Colonic mucosa (tissue), 4 donors: ENCODE results near the gene CAMK1D. TPM values are rescaled to one million over a fixed set of nuclear protein-coding genes. Genes with fewer than 3 reads are reported as not detected.
A peak's percentile ranks its signal among the peaks of the same experiment; 100 is the strongest.

Experiments used
- DNase-seq: peaks from one replicate; pipeline ENCODE4 v3.0.0-alpha.2; 2020
- H3K27ac ChIP-seq: fragments of 200-600 bp; one replicate; pipeline ENCODE4 v1.8.0; 2021
- H3K27me3 ChIP-seq: fragments of 200-600 bp; one replicate; pipeline ENCODE4 v1.8.0; 2021
- H3K36me3 ChIP-seq: fragments of 200-600 bp; one replicate; pipeline ENCODE4 v1.8.0; 2021
- H3K4me1 ChIP-seq: fragments of 200-600 bp; one replicate; pipeline ENCODE4 v1.8.0; 2021; ENCODE audit warnings: mild to moderate bottlenecking
- H3K4me3 ChIP-seq: fragments of 200-600 bp; one replicate; pipeline ENCODE4 v1.8.0; 2021
- H3K9ac ChIP-seq, 2 donors: one replicate each; pipeline ENCODE4 v1.7.0; 2013; ENCODE audit warnings: control low read depth in 2 of 2, low read depth in 2 of 2, low read length in 2 of 2
- H3K9me3 ChIP-seq: fragments of 200-600 bp; one replicate; pipeline ENCODE4 v1.8.0; 2021
- CTCF ChIP-seq: fragments of 200-600 bp; IDR thresholded peaks from one replicate; pipeline ENCODE4 v1.8.0; 2022; ENCODE audit warnings: antibody characterized with exemption, mild to moderate bottlenecking
- intact Hi-C: fragments of 100-400 bp; cut with DNase I; formaldehyde crosslinking; loops from one replicate; pipeline ENCODE4 v1.14.1; 2022
- total RNA-seq, 2 donors: library from RNA; stranded (reverse); fragmentation: NEBNext Ultra II Directional in 1 of 2; extraction: Animal tissue kit (Norgen Biotek cat#: 25700) in 1 of 2; gene quantifications; one replicate each; pipeline ENCODE4 v1.2.1, GENCODE V29; 2021
- donor health status: healthy.
- donor health status: DM: no; HTN: no; CAD: no.
- donor health status: DM: no; HTN: no; CAD: no.

Gene CAMK1D
- total RNA-seq, 2 donors from 2014 or later: 21.3 to 29.7 TPM

DNA sequence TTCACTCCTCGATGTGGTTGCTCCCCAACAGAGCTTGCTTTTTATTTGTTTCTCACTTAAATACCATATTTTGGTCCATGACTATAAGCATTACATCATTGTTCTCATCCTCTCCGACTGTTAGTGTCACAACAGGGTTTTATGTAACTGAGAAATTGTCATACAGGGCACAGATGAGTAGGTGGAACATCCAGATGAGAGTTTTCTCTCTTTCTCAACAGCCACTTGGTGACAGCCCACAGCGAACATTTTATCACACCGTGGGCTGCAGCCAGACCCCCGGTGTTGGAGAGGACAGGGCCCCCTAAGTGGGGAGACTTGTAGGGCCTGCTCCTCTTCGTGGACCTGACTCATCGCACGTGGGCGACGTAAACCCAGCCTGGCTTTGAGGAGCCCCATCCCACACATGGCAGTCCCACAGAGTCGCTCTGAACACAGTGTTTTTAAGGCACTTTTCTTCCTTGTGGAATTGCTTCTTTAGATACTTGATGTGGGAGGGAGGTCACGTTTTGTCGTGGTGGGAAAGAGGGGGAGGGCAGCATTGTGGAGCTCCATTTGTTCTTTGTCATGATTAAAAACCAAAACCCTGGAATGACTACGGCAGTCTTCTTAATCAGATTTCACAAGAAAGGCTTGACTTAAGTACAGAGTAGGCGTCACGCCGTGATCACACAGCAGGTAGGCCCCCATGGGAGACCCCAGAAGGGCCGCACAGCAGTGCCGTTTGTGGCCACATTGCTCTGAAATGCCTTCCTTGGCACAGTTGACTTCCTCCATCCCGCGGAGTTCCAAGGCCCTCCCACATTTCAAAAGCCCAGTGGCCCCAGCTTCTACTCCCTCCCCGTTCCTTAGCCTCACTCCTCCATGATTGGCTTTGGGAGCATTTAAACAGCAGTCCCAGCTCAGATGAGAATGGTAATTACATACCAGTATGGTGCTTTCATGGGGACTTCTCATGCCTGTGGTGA lies 431.6 kb downstream of the CAMK1D start:
- DNase-seq: no peak
- H3K27ac ChIP-seq: no peak overlapping the region
- no peaks in the 10 kb centered on the region for H3K27me3 ChIP-seq
- no peak overlapping the region for H3K4me3 ChIP-seq
- intact Hi-C loops: loop anchor here (5.0 to 10.0 kb wide), 2 partner anchors 121 to 294 kb away; no protein-coding TSS in a partner anchor
- no peak for TF ChIP-seq CTCF
- H3K9ac ChIP-seq: no peak overlapping the region
- no peaks in the 10 kb centered on the region for H3K9me3 ChIP-seq
- H3K36me3 ChIP-seq: no peaks in the 10 kb centered on the region
- no peaks in the 10 kb centered on the region for H3K4me1 ChIP-seq

GRCh38 chr10:12781976-12782375 lies 432.6 kb downstream of the CAMK1D start:
- Histone ChIP-seq H3K9ac (no peak overlapping the region), H3K4me1 (no peaks in the 10 kb centered on the region), H3K36me3 (no peaks in the 10 kb centered on the region), H3K27me3 (no peaks in the 10 kb centered on the region), H3K4me3 (no peak overlapping the region), H3K9me3 (no peaks in the 10 kb centered on the region), H3K27ac (no peak overlapping the region)
- no peak for TF ChIP-seq CTCF
- no peak for DNase-seq
- intact Hi-C loops: loop anchor here (5.0 to 10.0 kb wide), 2 partner anchors 120 to 293 kb away; no protein-coding TSS in a partner anchor

- peak; percentile 75 for TF ChIP-seq CTCF
- no peaks in the 10 kb centered on the region for H3K27me3 ChIP-seq
- no peaks in the 10 kb centered on the region for H3K4me1 ChIP-seq
- H3K9me3 ChIP-seq: no peaks in the 10 kb centered on the region
- intact Hi-C loops: loop anchor here (5.0 to 10.0 kb wide), 2 partner anchors 120 to 292 kb away; no protein-coding TSS in a partner anchor
- H3K36me3 ChIP-seq: no peaks in the 10 kb centered on the region
- no peak overlapping the region for H3K27ac ChIP-seq
- H3K9ac ChIP-seq: no peak overlapping the region
- H3K4me3 ChIP-seq: no peak overlapping the region
- DNase-seq: peak; percentile 57
Observed at GRCh38 chr10:12782537-12782936, 433.2 kb downstream of the CAMK1D start.

- no peak overlapping the region for H3K9ac ChIP-seq
- intact Hi-C loops: loop anchor here (5.0 to 10.0 kb wide), 2 partner anchors 119 to 292 kb away; no protein-coding TSS in a partner anchor
- H3K9me3 ChIP-seq: no peaks in the 10 kb centered on the region
- DNase-seq: no peak
- no peaks in the 10 kb centered on the region for H3K36me3 ChIP-seq
- no peaks in the 10 kb centered on the region for H3K4me1 ChIP-seq
- no peaks in the 10 kb centered on the region for H3K27me3 ChIP-seq
- H3K27ac ChIP-seq: no peak overlapping the region
- H3K4me3 ChIP-seq: no peak overlapping the region
- TF ChIP-seq CTCF: no peak
Observed at GRCh38 chr10:12783293-12783692, 433.9 kb downstream of the CAMK1D start.

DNA sequence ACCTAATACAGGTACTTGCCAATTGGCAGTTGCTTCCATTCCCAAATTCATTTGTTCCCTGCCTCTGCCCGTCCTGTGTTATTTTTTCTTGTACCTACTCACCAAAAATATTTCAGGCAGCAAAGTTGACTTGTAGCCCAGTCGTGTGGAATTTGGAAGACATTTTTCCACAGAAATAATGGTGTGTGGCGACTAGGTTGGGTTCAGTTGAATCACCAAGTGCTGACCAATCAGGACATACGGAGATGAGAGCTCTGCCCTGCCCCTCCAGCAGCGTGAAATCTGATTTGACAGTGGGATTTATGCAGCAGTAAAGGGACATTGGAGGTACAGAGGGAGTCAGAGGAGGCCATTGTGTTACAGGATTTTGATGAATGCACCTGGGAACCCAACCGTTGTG lies 435.3 kb downstream of the CAMK1D start:
- no peak for TF ChIP-seq CTCF
- no peak overlapping the region for H3K4me3 ChIP-seq
- H3K4me1 ChIP-seq: no peaks in the 10 kb centered on the region
- H3K27me3 ChIP-seq: no peaks in the 10 kb centered on the region
- no peaks in the 10 kb centered on the region for H3K36me3 ChIP-seq
- H3K9ac ChIP-seq: no peak overlapping the region
- no peak for DNase-seq
- no peaks in the 10 kb centered on the region for H3K9me3 ChIP-seq
- intact Hi-C loops: loop anchor here (5.0 to 10.0 kb wide), 2 partner anchors 118 to 290 kb away; no protein-coding TSS in a partner anchor
- H3K27ac ChIP-seq: no peak overlapping the region
